ENCODE results near the gene ZBTB44. TPM values are rescaled to one million over a fixed set of nuclear protein-coding genes. Genes with fewer than 3 reads are reported as not detected.

The ZBTB44 gene
- total and polyA plus RNA-seq, 4 donors, result 4.7 to 33.9 (median 17.0) TPM

DNA sequence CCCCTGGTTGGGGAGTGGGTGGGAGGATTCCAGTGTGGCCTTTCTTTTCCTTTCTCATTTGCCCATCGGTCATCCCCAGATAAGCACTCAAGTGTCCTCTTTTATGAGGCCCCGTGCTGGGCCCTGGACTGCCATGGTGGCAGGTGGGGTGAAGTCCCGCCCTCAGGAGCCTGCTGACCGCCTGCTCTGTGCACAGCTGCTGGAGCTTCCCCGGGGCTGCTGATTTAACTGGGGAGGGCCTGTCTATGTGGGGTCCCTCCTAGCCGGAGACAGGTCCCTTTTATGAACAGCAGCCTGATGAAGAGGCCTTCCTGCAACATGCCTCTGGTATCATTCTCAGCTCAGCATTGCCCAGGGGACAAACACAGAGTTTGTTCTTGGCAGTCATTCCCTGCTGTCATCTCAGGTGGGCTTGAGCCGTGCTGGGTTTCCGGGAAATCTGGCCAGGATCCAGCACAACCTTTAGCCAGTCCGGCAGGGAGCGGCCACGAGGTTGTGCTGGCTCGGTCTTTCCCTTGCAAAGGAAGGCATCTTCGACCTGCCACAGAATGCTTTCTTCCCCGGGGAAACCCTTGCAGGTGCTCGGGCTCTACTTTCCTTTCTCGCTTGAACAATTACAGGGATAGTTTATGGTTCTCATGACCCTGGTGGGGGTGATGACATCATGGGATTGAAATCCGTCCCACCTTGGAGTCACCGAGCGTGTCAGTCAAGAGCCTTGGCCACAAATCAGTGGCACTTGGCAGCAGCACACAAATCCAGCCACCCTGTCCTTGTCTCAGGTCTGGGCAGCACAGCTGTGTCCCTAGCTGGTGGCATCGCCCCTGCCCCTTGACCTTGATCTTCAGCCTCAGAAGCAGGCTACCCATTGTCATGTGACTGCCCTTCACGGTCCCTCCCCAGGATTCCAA is 135.1 kb downstream of the ZBTB44 start:
- H3K27me3 ChIP-seq (ENCODE audit: control insufficient read depth in 4 of 4, insufficient read depth in 4 of 4, low read length in 3 of 4), result no peaks in the 10 kb centered on the region
- 60% methylated on average over 21 of the region's 21 CpGs for WGBS
- H3K4me1 ChIP-seq (ENCODE audit: control insufficient read depth in 4 of 4, insufficient read depth in 4 of 4, low read length in 3 of 4), result peaks cover 21 to 41% (median 30%) of the 10 kb centered on the region in 4 donors
- no peaks in the 10 kb centered on the region for H3K36me3 ChIP-seq (ENCODE audit: control insufficient read depth in 4 of 4, insufficient read depth in 3 of 4, low read depth in 1 of 4, low read length in 3 of 4)
- no peak overlapping the region for H3K9ac ChIP-seq (ENCODE audit: low read depth in 1 of 2, low read length in 2 of 2)
- no peak overlapping the region for H3K4me3 ChIP-seq (ENCODE audit: low read depth in 1 of 3, low read length in 3 of 3)
- TF ChIP-seq ZBTB33 (IDR thresholded peaks at IDR 0.05) (no peak), HNF4A (conservative IDR thresholded peaks at IDR 0.05) (peak in 1 of 2 donors; percentile 8), HNF4G (IDR thresholded peaks at IDR 0.05) (no peak)
- no peak for DNase-seq (ENCODE audit: low spot score)
- H3K27ac ChIP-seq (ENCODE audit: low read depth in 1 of 2, low read length in 2 of 2), result peak overlapping the region; percentile 25 to 28
- H3K9me3 ChIP-seq (ENCODE audit: control insufficient read depth in 4 of 4, low read length in 3 of 4), result peaks cover 0 to 2% (median 0%) of the 10 kb centered on the region in 4 donors

GRCh38 chr11:130178441-130179339 is 136.0 kb downstream of the ZBTB44 start:
- WGBS, result 58% methylated on average over 16 of the region's 16 CpGs
- no peaks in the 10 kb centered on the region for H3K36me3 ChIP-seq (ENCODE audit: control insufficient read depth in 4 of 4, insufficient read depth in 3 of 4, low read depth in 1 of 4, low read length in 3 of 4)
- TF ChIP-seq, protein P1, sequence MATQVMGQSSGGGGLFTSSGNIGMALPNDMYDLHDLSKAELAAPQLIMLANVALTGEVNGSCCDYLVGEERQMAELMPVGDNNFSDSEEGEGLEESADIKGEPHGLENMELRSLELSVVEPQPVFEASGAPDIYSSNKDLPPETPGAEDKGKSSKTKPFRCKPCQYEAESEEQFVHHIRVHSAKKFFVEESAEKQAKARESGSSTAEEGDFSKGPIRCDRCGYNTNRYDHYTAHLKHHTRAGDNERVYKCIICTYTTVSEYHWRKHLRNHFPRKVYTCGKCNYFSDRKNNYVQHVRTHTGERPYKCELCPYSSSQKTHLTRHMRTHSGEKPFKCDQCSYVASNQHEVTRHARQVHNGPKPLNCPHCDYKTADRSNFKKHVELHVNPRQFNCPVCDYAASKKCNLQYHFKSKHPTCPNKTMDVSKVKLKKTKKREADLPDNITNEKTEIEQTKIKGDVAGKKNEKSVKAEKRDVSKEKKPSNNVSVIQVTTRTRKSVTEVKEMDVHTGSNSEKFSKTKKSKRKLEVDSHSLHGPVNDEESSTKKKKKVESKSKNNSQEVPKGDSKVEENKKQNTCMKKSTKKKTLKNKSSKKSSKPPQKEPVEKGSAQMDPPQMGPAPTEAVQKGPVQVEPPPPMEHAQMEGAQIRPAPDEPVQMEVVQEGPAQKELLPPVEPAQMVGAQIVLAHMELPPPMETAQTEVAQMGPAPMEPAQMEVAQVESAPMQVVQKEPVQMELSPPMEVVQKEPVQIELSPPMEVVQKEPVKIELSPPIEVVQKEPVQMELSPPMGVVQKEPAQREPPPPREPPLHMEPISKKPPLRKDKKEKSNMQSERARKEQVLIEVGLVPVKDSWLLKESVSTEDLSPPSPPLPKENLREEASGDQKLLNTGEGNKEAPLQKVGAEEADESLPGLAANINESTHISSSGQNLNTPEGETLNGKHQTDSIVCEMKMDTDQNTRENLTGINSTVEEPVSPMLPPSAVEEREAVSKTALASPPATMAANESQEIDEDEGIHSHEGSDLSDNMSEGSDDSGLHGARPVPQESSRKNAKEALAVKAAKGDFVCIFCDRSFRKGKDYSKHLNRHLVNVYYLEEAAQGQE (IDR thresholded peaks at IDR 0.05), result no peak
- TF ChIP-seq SP1 (IDR thresholded peaks at IDR 0.05) (no peak), EGR1 (IDR thresholded peaks at IDR 0.05; ENCODE audit: low read depth in 2 of 2) (no peak), HNF4G (IDR thresholded peaks at IDR 0.05) (no peak), TAF1 (conservative IDR thresholded peaks at IDR 0.05) (no peak), HNF4A (conservative IDR thresholded peaks at IDR 0.05) (no peak), RAD21 (IDR thresholded peaks at IDR 0.05) (no peak), ZBTB33 (IDR thresholded peaks at IDR 0.05) (no peak), MAX (IDR thresholded peaks at IDR 0.05) (no peak), JUND (IDR thresholded peaks at IDR 0.05) (no peak), YY1 (IDR thresholded peaks at IDR 0.05) (no peak), RXRA (IDR thresholded peaks at IDR 0.05) (no peak), NR2F2 (IDR thresholded peaks at IDR 0.05) (no peak), FOXA1 (IDR thresholded peaks at IDR 0.05) (no peak), GABPA (IDR thresholded peaks at IDR 0.05 in 1 of 2, conservative IDR thresholded peaks at IDR 0.05 in 1 of 2) (no peak), FOXA2 (IDR thresholded peaks at IDR 0.05) (no peak)
- TF ChIP-seq, protein P2, sequence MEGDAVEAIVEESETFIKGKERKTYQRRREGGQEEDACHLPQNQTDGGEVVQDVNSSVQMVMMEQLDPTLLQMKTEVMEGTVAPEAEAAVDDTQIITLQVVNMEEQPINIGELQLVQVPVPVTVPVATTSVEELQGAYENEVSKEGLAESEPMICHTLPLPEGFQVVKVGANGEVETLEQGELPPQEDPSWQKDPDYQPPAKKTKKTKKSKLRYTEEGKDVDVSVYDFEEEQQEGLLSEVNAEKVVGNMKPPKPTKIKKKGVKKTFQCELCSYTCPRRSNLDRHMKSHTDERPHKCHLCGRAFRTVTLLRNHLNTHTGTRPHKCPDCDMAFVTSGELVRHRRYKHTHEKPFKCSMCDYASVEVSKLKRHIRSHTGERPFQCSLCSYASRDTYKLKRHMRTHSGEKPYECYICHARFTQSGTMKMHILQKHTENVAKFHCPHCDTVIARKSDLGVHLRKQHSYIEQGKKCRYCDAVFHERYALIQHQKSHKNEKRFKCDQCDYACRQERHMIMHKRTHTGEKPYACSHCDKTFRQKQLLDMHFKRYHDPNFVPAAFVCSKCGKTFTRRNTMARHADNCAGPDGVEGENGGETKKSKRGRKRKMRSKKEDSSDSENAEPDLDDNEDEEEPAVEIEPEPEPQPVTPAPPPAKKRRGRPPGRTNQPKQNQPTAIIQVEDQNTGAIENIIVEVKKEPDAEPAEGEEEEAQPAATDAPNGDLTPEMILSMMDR (IDR thresholded peaks at IDR 0.05; ENCODE audit: low read depth, low read length, missing input control), result no peak
- TF ChIP-seq, protein P3, sequence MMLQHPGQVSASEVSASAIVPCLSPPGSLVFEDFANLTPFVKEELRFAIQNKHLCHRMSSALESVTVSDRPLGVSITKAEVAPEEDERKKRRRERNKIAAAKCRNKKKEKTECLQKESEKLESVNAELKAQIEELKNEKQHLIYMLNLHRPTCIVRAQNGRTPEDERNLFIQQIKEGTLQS (IDR thresholded peaks at IDR 0.05), result no peak
- peaks cover 21 to 41% (median 30%) of the 10 kb centered on the region in 4 donors for H3K4me1 ChIP-seq (ENCODE audit: control insufficient read depth in 4 of 4, insufficient read depth in 4 of 4, low read length in 3 of 4)
- no peak overlapping the region for H3K4me3 ChIP-seq (ENCODE audit: low read depth in 1 of 3, low read length in 3 of 3)
- peak; percentile 26 for DNase-seq (ENCODE audit: low spot score)
- no peak overlapping the region for H3K27ac ChIP-seq (ENCODE audit: low read depth in 1 of 2, low read length in 2 of 2)
- H3K27me3 ChIP-seq (ENCODE audit: control insufficient read depth in 4 of 4, insufficient read depth in 4 of 4, low read length in 3 of 4), result no peaks in the 10 kb centered on the region
- H3K9me3 ChIP-seq (ENCODE audit: control insufficient read depth in 4 of 4, low read length in 3 of 4), result peaks cover 0 to 2% (median 0%) of the 10 kb centered on the region in 4 donors
- H3K9ac ChIP-seq (ENCODE audit: low read depth in 1 of 2, low read length in 2 of 2), result no peak overlapping the region
